HepG2 (cell line): ENCODE results near the gene ARMC5. TPM values are rescaled to one million over a fixed set of nuclear protein-coding genes. Genes with fewer than 3 reads are reported as not detected.
A peak's percentile ranks its signal among the peaks of the same experiment; 100 is the strongest.

Experiments used
- ATAC-seq: fragments of 200-7000 bp; cut with Tn5 transposase; 3 replicates; pipeline ENCODE4 v1.9.1; 2020; ENCODE audit warnings: mild to moderate bottlenecking, moderate library complexity
- BruUV-seq: library from RNA; stranded (reverse); fragments of 400-500 nt; replicated peaks from 2 replicates; lab custom pipeline; 2021; lab: Mats Ljungman, UMichigan
- CTCF ChIA-PET: fragments of 300-600 bp; formaldehyde crosslinking; extraction: SDS; loops from one replicate; lab custom pipeline; 2021; ENCODE audit warnings: low total read pairs, inconsistent platforms, low intra/inter-chr PET ratio; lab: Yijun Ruan, JAX
- POLR2A ChIA-PET: fragments of 350-600 bp; sonication (Branson Sonifier 250); formaldehyde crosslinking; loops from one replicate; lab custom pipeline; 2020; ENCODE audit warnings: antibody characterized with exemption, inconsistent platforms; lab: Yijun Ruan, JAX
- DNase-seq: peaks from one replicate; pipeline ENCODE4 v3.0.0-alpha.2; 2015; ENCODE audit warnings: low spot score
- FAIRE-seq: peaks from 3 replicates; lab custom pipeline; 2011; peaks lifted over from hg19 to GRCh38; lab: Jason Lieb, UNC
- H2AFZ ChIP-seq: one replicate; pipeline ENCODE4 v1.6.1; 2011; ENCODE audit warnings: low read length, inconsistent platforms
- H3K27ac ChIP-seq: fragments of 300-600 bp; 3 replicates; pipeline ENCODE4 v1.8.0; 2011; ENCODE audit warnings: mixed run types, mild to moderate bottlenecking, mixed read lengths, low read length, inconsistent platforms; ENCODE audit not compliant: insufficient read depth; ENCODE audit errors: extremely low read length
- H3K27me3 ChIP-seq, 2 experiments: fragments of 200-600 bp in 1 of 2; 2 replicates in 1 of 2; 3 replicates in 1 of 2; pipeline versions ENCODE4 v1.6.0 to v1.8.0; 2011; ENCODE audit warnings: low read length in 2 of 2, mild to moderate bottlenecking in 2 of 2, moderate library complexity in 2 of 2, inconsistent platforms in 1 of 2; ENCODE audit not compliant: insufficient read depth in 2 of 2, control insufficient read depth in 1 of 2
- H3K36me3 ChIP-seq, 2 experiments: fragments of 200-600 bp in 1 of 2; replicated peaks in 1 of 2; 2 replicates in 1 of 2; 3 replicates in 1 of 2; pipeline versions ENCODE4 v1.5.1 to v1.8.0; 2011; ENCODE audit warnings: low read length in 2 of 2, inconsistent platforms in 1 of 2; ENCODE audit not compliant: insufficient read depth in 2 of 2, control insufficient read depth in 1 of 2
- H3K4me1 ChIP-seq: 2 replicates; pipeline ENCODE4 v1.5.1; 2012; ENCODE audit warnings: low read length, inconsistent platforms; ENCODE audit not compliant: insufficient read depth
- H3K4me2 ChIP-seq: 2 replicates; pipeline ENCODE4 v1.6.0; 2011; ENCODE audit warnings: low read depth, low read length, inconsistent platforms
- H3K4me3 ChIP-seq, 3 experiments: fragments of 200-600 bp in 1 of 3; sonication (generic), shearing (Covaris generic) in 1 of 3; replicated peaks in 1 of 3; 2 replicates each; pipeline ENCODE4 v1.5.1; 2011 to 2016; ENCODE audit warnings: low read length in 3 of 3, inconsistent platforms in 2 of 3, low read depth in 2 of 3, mild to moderate bottlenecking in 2 of 3, control low read depth in 1 of 3, mixed read lengths in 1 of 3; ENCODE audit not compliant: insufficient read depth in 1 of 3
- H3K79me2 ChIP-seq: one replicate; pipeline ENCODE4 v1.6.1; 2011; ENCODE audit warnings: low read length, inconsistent platforms; ENCODE audit not compliant: insufficient read depth
- H3K9ac ChIP-seq: 2 replicates; pipeline ENCODE4 v1.6.0; 2011; ENCODE audit warnings: mild to moderate bottlenecking, low read depth, low read length, inconsistent platforms; ENCODE audit not compliant: insufficient read depth
- H3K9me3 ChIP-seq: 2 replicates; pipeline ENCODE4 v1.5.1; 2012; ENCODE audit warnings: mild to moderate bottlenecking, low read length
- H4K20me1 ChIP-seq: 2 replicates; pipeline ENCODE4 v1.6.0; 2011; ENCODE audit warnings: inconsistent platforms, mild to moderate bottlenecking, low read length, moderate library complexity; ENCODE audit not compliant: insufficient read depth
- ATAD3A ChIP-seq: sonication (generic); formaldehyde crosslinking; IDR thresholded peaks from 2 replicates; pipeline ENCODE4 v1.4.0; 2020; ENCODE audit warnings: missing genetic modification reagents
- CEBPB ChIP-seq: IDR thresholded peaks from 2 replicates; pipeline ENCODE4 v1.6.1; 2011; ENCODE audit warnings: low read depth, low read length, improper control_type of control experiment, borderline replicate concordance
- HDAC6 ChIP-seq: fragments of 200-600 bp; sonication (generic); IDR thresholded peaks from 2 replicates; pipeline ENCODE4 v1.7.0; 2017; ENCODE audit warnings: mild to moderate bottlenecking, antibody characterized with exemption, low read length, low read depth
- HNF4A ChIP-seq: sonication (generic); formaldehyde crosslinking; IDR thresholded peaks from 2 replicates; pipeline ENCODE4 v1.4.0; 2020; ENCODE audit warnings: missing genetic modification reagents
- HNRNPLL ChIP-seq: fragments of 200-400 bp; formaldehyde crosslinking; IDR thresholded peaks from 2 replicates; pipeline ENCODE4 v1.6.1; 2017; ENCODE audit warnings: mild to moderate bottlenecking, low read depth, low read length; ENCODE audit not compliant: poor library complexity, severe bottlenecking
- MAF1 ChIP-seq: sonication (generic); formaldehyde crosslinking; IDR thresholded peaks from 2 replicates; pipeline ENCODE4 v1.5.0; 2020; ENCODE audit warnings: missing genetic modification reagents, borderline replicate concordance
- MTA1 ChIP-seq: sonication (generic); formaldehyde crosslinking; IDR thresholded peaks from 2 replicates; pipeline ENCODE4 v1.4.0; 2020; ENCODE audit warnings: missing genetic modification reagents, mild to moderate bottlenecking, borderline replicate concordance
- NR3C1 ChIP-seq: sonication (generic); formaldehyde crosslinking; IDR thresholded peaks from 2 replicates; pipeline ENCODE4 v1.4.0; 2020; ENCODE audit warnings: missing genetic modification reagents
- RBM22 ChIP-seq: fragments of 200-400 bp; formaldehyde crosslinking; optimal IDR thresholded peaks from 2 replicates; pipeline ENCODE3; 2017; ENCODE audit warnings: mild to moderate bottlenecking, low read length, moderate library complexity
- RFXANK ChIP-seq: IDR thresholded peaks from 2 replicates; pipeline ENCODE4 v1.6.1; 2016
- STAT5B ChIP-seq: sonication (generic); formaldehyde crosslinking; IDR thresholded peaks from 2 replicates; pipeline ENCODE4 v1.4.0; 2020; ENCODE audit warnings: missing genetic modification reagents
- ZKSCAN8 ChIP-seq: IDR thresholded peaks from 2 replicates; pipeline ENCODE4 v1.6.1; 2016; ENCODE audit warnings: borderline replicate concordance, missing genetic modification reagents, missing compliant biosample characterization
- ZMYM4 ChIP-seq: sonication (generic); formaldehyde crosslinking; IDR thresholded peaks from 2 replicates; pipeline ENCODE4 v1.8.1; 2023; ENCODE audit warnings: mild to moderate bottlenecking, missing genetic modification reagents
- ZSCAN31 ChIP-seq: sonication (generic); formaldehyde crosslinking; IDR thresholded peaks from 2 replicates; pipeline ENCODE4 v1.5.0; 2020; ENCODE audit warnings: low read depth, mild to moderate bottlenecking, missing genetic modification reagents
- WGBS: methylation state at CpG from one replicate; pipeline ENCODE4 v1.1.6; 2017; ENCODE audit warnings: low lambda C conversion rate; 5-methylcytosine and 5-hydroxymethylcytosine counted together
- in situ Hi-C: cut with HindIII; loops from 2 replicates; pipeline ENCODE4 v1.10.0; 2017; ENCODE audit warnings: low pct_unique_long_range_greater_than_20kb; ENCODE audit not compliant: extremely low pct_ligation_motif_present
- intact Hi-C: fragments of 100-400 bp; cut with micrococcal nuclease; formaldehyde crosslinking; loops from one replicate; pipeline ENCODE4 v1.10.0; 2022; ENCODE audit not compliant: unreplicated experiment
- polyA plus RNA-seq, 8 experiments: library from polyadenylated mRNA; depleted of rRNA in 3 of 8; stranded (reverse) in 7 of 8; unstranded in 1 of 8; fragments of >200 nt; fragmentation: Illumina TruSeq in 4 of 8; extraction: Trizol in 4 of 8; gene quantifications; 2 replicates each; pipeline versions ENCODE4 v1.2.1 to v1.2.3, GENCODE V29; 2011 to 2016; ENCODE audit warnings: low read depth in 4 of 8, missing spikeins in 1 of 8, mixed read lengths in 1 of 8; ENCODE audit not compliant: insufficient read depth in 1 of 8
- total RNA-seq, 5 experiments: library from RNA; depleted of rRNA; stranded (reverse); fragments of >200 nt; fragmentation: Illumina TruSeq; extraction: Trizol; gene quantifications; 2 replicates each; pipeline ENCODE4 v1.2.3, GENCODE V29; 2016; ENCODE audit warnings: low read depth in 1 of 5
- TF ChIP-seq, protein P1 (sequence below), 2 experiments: fragments of 450-650 bp in 1 of 2; sonication (generic) in 1 of 2; formaldehyde crosslinking; IDR thresholded peaks; 2 replicates each; pipeline versions ENCODE4 v1.5.0 to v1.8.0; 2020 to 2022; ENCODE audit warnings: mild to moderate bottlenecking in 1 of 2, missing genetic modification reagents in 1 of 2
- TF ChIP-seq, protein P2 (sequence below): sonication (generic); formaldehyde crosslinking; IDR thresholded peaks from 2 replicates; pipeline ENCODE4 v1.4.0; 2020; ENCODE audit warnings: mild to moderate bottlenecking, low read depth, missing genetic modification reagents

The ARMC5 gene
- total and polyA plus RNA-seq, 2 of the 13 experiments (the other 11 are each of a cell fraction or from before 2014, with no cell fraction given): 10.8 to 22.3 TPM

DNA sequence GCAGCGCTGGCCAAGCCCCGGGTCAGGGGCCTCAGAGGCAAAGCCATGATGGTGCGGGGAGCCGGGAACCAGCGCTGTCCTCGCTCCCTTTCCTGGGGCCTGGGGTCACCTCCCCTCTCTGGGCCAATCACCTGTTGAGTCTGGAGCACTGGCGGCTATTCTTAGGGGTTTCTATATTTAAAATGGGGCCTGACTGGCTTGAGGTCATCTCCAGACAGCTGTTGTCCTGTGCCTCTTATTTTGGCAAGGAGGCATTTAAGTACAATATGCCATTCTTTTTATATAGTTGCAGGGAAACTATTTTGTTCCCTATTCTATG lies 31.1 kb upstream of the ARMC5 start, which contains the start of gene COX6A2:
Gene COX6A2 (minus strand): TSS at position 82 of the 319 bp plus-strand sequence. CDS start 35 bp downstream, at position 47.
- intact Hi-C loops: no loop called here
- TF ChIP-seq ATAD3A (CRISPR knock-in tag) (no peak), MAF1 (CRISPR knock-in tag) (no peak), ZKSCAN8 (CRISPR knock-in tag) (no peak), HNRNPLL (no peak)
- WGBS: 80% methylated on average over 7 of the region's 7 CpGs
- Histone ChIP-seq H3K9me3 (no peaks in the 10 kb centered on the region), H3K79me2 (no peaks in the 10 kb centered on the region), H3K9ac (no peak within 1 kb of the TSS), H3K27me3 (peaks cover 0 to 14% of the 10 kb centered on the region in 2 experiments; a peak in 4 of 5 replicates), H3K4me1 (no peaks in the 10 kb centered on the region), H3K4me3 (no peak within 1 kb of the TSS), H4K20me1 (no peaks in the 10 kb centered on the region), H3K36me3 (no peaks in the 10 kb centered on the region), H3K4me2 (no peak within 1 kb of the TSS), H2AFZ (no peak within 1 kb of the TSS), H3K27ac (no peak within 1 kb of the TSS)
- no TSS peak for BruUV-seq
- FAIRE-seq: no peak
- DNase-seq: no peak
- no peak for ATAC-seq
- CTCF ChIA-PET: no interaction called here
- POLR2A ChIA-PET: no interaction called here
- in situ Hi-C loops: loop anchor here (25.0 kb wide), 1 partner anchor 216 kb away; the partner anchor contains the start of genes PYCARD, PYDC1 and TRIM72

DNA sequence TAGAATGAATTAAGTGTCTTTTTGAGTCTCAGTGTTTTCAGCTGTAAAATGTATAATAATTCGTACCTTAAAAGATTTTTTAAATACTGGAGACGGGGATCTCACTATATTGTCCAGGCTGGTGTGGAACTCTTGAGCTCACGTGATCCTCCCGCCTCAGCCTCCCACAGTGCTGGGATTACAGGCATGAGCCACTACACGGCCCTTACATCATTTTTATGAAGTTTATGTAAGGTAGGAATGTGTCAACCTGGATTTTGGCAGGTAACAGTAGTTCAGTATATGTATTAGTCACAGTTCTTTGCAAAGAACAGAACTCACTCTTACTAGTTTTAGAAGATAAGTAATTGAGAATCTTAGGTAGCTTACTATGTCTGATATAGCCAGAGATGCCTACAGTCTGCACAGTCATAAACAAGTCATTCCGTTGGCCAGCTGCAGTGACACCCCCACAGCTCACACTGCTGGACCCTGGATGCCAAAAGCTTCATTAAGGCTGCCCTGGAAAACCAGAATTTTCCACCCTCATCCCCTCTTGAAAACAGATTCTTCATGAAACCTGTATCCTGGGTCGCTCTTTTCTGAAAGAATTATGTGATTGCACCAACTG lies 30.6 kb upstream of the ARMC5 start:
- Histone ChIP-seq H3K79me2 (no peaks in the 10 kb centered on the region), H3K4me2 (no peak overlapping the region), H3K36me3 (no peaks in the 10 kb centered on the region), H3K9ac (no peak overlapping the region), H2AFZ (no peak overlapping the region), H4K20me1 (no peaks in the 10 kb centered on the region), H3K9me3 (no peaks in the 10 kb centered on the region), H3K27me3 (peaks cover 0 to 11% of the 10 kb centered on the region in 2 experiments; a peak in 1 of 5 replicates), H3K27ac (no peak overlapping the region), H3K4me3 (no peak overlapping the region), H3K4me1 (no peaks in the 10 kb centered on the region)
- intact Hi-C loops: no loop called here
- ChIA-PET CTCF (no interaction called here), POLR2A (interaction anchor here (1.2 kb wide), 1 partner anchor 12 kb away, joined by 3 read pairs; no protein-coding TSS in a partner anchor)
- DNase-seq (no peak), ATAC-seq (no peak), FAIRE-seq (peak; percentile 30)
- 12% methylated on average over 7 of the region's 7 CpGs for WGBS
- BruUV-seq: no TSS peak
- in situ Hi-C loops: loop anchor here (25.0 kb wide), 1 partner anchor 216 kb away; the partner anchor contains the start of genes PYCARD, PYDC1 and TRIM72
- no peak for TF ChIP-seq RBM22
- TF ChIP-seq NR3C1: no peak
- no peak for TF ChIP-seq ZMYM4
- no peak for TF ChIP-seq ZSCAN31 (CRISPR knock-in tag)
- TF ChIP-seq, protein P1, sequence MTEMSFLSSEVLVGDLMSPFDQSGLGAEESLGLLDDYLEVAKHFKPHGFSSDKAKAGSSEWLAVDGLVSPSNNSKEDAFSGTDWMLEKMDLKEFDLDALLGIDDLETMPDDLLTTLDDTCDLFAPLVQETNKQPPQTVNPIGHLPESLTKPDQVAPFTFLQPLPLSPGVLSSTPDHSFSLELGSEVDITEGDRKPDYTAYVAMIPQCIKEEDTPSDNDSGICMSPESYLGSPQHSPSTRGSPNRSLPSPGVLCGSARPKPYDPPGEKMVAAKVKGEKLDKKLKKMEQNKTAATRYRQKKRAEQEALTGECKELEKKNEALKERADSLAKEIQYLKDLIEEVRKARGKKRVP (CRISPR knock-in tag; IDR thresholded peaks at IDR 0.05): no peak
- TF ChIP-seq RFXANK (CRISPR knock-in tag): no peak
- no peak for TF ChIP-seq STAT5B (CRISPR knock-in tag)
- TF ChIP-seq MTA1 (CRISPR knock-in tag): no peak
- TF ChIP-seq HNF4A (CRISPR knock-in tag): no peak
- TF ChIP-seq HDAC6: no peak
- TF ChIP-seq, protein P2, sequence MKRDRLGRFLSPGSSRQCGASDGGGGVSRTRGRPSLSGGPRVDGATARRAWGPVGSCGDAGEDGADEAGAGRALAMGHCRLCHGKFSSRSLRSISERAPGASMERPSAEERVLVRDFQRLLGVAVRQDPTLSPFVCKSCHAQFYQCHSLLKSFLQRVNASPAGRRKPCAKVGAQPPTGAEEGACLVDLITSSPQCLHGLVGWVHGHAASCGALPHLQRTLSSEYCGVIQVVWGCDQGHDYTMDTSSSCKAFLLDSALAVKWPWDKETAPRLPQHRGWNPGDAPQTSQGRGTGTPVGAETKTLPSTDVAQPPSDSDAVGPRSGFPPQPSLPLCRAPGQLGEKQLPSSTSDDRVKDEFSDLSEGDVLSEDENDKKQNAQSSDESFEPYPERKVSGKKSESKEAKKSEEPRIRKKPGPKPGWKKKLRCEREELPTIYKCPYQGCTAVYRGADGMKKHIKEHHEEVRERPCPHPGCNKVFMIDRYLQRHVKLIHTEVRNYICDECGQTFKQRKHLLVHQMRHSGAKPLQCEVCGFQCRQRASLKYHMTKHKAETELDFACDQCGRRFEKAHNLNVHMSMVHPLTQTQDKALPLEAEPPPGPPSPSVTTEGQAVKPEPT (CRISPR knock-in tag): no peak
- no peak for TF ChIP-seq CEBPB
